HG03565 (cell line): ENCODE results near the gene LRRC40.
"Not testable (repeated sequence)": the region's sequence is repeated elsewhere in the genome, so short reads cannot be mapped to it uniquely, and the experiment has no call there.

Source experiments
- ATAC-seq: cut with Tn5 transposase; IDR thresholded peaks from one replicate; pipeline ENCODE4 v1.9.1; 2021; ENCODE audit warnings: mild to moderate bottlenecking, moderate library complexity; ENCODE audit not compliant: unreplicated experiment

LRRC40 gene

DNA sequence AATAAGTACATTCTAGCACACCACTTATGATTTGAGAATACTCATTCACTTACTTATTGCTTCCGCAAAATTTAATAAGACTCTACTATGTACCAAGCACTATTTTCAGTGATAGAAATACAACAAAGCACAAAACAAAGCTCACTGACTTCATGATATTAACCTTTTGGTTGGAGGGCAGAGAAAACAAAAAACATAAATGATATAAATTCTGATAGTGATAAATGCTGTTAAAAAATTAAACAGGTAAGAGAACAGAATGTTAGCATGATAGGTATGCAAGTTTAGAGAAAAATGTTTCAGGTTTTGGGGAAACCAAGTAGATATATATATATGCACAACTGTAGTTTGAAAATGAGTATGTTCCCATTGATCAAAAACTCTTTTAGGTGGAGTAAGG is 1.2 kb downstream of the LRRC40 start:
- ATAC-seq = no peak

DNA sequence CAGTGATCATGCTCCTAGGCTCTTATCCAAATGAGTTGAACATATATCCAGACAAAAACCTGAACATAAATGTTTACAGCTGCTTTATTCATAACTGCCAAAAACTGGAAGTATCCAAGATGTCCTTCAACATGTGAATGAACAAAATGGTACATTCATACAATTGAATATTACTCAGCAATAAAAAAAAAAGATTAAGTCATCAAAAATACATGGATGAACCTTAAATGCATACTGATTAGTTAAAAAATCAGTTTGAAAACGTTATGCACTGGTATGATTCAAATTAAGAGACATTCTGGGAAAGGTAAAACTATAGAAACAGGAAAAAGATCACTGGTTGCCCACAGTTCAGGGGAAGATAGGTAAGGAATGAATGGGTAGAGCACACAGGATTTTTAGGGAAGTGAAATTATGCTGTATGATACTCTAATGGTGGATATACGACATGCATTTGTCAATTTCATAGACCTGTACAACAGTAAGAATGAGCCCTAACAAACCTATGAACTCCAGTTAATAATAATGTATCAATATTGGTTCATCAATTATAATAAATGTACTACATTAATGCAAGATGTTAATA is 3.1 kb downstream of the LRRC40 start:
- ATAC-seq = no peak

DNA sequence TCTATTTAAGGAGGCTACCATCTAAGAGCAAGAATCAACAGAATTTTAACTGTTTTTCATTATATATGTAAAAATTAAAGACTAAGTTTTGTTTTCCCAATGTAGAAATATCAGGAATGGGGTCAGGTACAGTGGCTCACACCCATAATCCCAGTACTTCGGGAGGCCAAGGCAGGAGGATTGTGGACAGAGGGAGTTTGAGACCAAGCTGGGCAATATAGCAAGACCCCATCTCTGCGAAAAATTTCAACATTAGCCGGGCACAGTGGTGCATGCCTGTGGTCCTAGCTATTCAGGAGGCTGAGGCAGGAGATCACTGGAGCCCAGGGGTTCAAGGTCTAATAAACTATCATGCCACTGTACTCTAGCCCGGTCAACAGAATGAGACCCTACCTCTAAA is 5.3 kb downstream of the LRRC40 start:
- ATAC-seq = no peak

DNA sequence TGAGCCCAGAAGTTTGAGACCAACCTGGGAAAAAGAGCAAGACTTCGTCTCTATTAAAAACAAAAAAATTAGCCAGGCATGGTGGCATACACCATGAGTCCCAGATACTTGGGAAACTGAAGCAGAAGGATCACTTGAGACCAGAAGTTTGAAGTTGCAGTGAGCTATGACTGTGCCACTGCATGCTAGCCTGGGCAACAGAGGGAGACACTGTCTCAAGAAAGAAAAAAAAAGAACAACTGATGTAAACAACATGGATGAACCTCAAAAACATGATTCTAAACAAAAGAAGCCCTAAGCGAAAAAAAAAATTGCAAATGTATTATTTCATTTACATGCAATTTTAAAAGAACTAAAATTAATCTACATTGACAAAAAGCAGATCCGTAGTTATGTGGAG is 9.0 kb downstream of the LRRC40 start:
- no peak for ATAC-seq

DNA sequence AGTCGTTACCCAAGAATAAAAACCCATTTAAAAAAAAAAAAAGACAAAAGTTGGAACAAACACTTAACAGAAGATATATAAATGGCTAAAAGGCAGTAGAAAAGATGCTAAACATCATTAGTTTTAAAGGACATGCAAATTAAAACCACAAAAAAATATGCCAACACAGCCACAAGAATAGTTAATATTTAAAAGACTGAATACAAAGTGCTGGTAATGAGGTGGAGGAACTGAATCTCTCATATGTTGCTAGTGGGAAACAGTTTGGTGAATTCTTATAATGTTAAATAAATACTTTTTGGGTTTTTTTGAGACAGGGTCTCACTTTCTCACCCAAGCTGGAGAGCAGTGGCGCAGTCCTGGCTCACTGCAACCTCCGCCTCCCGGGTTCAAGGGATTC is 10.0 kb downstream of the LRRC40 start:
- ATAC-seq = no peak

DNA sequence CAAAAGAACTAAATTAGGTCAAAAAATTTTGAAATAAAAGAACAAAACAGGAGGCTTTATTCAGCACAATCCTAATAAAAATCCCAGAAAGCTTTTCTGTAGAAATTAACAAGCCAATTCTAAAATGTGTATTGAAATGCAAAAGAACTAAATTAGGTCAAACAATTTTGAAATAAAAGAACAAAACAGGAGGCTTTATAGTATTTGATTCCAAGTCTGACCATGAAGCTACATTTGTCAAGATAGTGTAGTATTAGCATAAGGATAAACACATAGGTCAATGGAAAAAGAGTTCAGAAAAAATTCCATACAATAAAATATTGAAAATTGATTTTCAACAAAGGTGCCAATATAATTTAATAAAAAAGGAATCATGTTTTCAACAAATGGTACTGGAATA is 10.8 kb downstream of the LRRC40 start:
- ATAC-seq = no peak

DNA sequence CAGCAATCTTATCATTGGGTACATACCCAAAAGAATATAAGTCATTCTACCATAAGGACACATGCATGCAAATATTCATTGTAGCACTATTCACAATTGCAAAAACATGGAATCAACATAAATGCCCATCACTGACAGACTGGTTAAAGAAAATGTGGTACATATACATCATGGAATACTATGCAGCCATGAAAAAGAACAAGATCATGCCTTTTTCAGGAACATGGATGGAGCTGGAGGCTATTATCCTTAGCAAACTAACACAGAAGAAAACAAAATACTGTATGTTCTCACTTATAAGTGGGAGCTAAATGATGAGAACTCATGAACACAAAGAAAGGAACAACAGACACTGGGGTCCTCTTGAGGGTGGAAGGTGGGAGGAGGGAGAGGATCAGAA is 12.9 kb downstream of the LRRC40 start:
- ATAC-seq = not testable (repeated sequence)

DNA sequence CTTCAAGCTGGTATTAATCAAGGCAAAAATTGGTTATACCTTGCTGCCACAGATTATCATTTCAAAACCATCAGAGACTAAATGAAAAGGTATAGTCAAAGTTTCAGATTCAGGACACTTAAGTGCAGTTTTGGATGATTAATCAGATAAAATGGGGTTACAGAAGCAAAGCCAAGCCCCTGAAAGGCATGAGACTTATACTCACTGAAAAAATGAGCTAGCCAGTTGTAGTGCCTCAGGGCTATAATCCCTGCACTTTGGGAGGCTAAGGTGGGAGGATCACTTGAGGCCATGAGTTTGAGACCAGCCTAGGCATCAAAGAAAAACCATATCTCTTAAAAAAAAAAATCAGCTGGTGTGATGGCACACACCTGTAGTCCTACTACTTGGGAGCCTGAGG is 15.2 kb downstream of the LRRC40 start:
- no peak for ATAC-seq

DNA sequence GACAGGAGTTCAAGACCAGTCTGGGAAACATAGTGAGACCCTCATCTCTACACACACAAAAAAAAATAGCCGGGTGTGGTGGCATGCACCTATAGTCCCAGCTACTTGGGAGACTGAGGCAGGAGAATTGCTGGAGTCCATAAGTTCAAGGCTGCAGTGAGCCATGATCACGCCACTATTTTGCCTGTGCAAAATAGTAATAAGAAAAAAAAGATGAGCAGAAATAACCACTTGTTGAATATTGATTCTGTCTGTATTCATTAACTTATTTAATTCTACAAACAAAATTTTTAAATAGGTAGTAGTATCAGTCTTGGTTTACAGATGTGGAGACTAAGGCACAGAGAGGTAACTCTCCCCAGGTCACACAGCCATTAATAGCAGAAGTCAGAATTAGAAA is 16.9 kb downstream of the LRRC40 start:
- no peak for ATAC-seq

DNA sequence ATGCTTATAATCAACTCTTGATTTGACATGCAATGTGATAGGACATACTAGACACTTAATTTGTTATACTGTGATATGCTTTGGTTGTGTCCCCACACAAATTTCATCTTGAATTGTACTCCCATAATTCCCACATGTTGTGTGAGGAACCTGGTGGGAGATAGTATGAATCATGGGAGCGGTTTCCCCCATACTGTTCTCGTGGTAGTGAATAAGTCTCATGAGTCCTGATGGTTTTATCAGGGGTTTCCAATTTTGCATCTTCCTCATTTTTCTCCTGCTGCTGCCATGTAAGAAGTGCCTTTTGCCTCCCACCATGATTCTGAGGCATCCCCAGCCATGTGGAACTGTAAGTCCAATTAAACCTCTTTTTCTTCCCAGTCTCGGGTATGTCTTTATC is 20.2 kb downstream of the LRRC40 start:
- not testable (repeated sequence) for ATAC-seq

DNA sequence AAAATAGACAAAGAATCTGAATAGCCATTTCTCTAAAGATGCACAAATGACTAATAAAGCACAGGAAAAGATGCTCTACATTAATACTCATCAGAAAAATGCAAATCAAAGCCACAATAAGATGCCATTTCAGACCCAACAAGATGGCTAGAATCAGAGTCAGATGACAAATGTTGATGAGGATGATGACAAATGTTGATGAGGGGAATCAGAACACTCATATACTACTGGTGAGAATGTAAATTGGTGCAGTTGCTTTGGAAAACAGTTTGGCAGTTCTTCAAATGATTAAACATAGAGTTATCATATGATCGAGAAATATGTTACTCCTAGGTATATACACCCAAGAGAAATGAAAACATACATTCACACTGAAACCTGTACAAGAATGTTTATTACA is 33.9 kb downstream of the LRRC40 start:
- ATAC-seq = no peak

DNA sequence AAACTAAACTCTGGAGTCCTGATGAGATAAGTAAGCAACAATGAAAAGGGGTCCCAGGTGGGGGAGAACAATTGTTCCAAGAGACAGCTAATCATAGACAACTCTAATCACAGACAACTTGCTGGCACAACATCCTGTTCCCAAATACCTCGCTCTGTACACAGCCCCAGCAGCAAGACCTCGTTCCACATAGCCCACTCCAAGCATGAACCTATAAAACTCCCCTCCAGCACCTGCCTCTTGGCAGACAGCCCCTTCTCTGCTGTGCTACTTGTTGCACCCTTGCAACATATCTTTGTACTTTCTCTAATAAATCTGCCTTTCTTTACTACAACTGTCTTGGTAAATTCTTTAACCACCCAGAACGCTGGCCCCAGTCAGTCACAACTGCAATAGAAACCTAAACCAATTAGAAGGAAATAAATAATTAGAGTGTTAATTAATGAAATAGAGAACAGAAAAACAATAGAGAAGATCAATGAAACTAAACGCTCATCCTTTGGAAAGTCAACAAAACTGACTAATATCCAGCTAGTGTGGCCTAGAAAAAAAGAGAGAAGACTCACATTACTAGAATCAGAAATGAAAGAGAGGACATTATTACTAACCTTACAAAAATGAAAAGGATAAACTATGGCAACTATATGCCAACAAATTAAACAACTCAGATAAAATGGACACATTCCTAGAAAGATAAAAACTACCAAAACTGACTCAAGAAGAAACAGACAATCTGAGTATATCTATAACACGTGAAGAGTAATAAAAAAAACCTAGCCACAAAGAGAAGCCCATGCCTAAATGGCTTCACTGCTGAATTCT is 36.1 kb downstream of the LRRC40 start:
- ATAC-seq = no peak

DNA sequence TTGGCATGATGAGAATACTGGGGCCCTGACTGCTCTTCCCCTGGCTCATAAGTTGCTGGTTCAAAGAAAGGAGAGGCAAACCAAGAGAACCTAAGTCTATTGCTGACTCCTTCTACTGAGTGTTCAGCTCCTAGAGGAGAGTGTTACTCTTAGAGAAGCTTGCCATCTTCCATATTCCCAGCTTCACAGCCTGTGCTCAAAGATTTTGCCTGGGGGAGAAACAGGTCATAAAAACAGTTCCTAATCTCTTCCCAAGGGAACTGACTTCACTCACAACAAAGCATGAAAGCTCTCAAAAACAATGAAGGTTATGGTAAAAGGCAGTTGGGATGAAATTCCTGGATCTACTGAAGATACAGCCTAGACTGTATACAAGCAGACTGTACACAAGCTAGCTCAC is 37.1 kb downstream of the LRRC40 start:
- no peak for ATAC-seq

DNA sequence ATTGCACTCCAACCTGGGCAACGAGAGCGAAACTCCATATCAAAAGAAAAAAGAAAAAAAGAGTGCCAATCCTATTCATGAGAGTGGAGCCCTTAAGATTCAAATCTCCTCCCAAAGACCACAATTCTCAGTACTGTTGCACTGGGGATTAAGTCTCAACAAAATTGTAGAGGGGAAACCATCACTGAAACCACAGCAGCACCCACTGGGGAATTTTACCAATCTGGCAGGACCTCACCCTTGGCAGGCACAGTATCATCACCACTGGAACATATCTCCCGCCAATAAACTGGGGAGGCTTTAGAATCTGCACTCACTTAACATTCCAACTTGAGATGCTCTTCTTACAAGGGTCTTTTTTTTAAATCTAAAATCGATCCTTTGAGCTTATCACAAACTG is 41.0 kb downstream of the LRRC40 start:
- ATAC-seq = no peak

DNA sequence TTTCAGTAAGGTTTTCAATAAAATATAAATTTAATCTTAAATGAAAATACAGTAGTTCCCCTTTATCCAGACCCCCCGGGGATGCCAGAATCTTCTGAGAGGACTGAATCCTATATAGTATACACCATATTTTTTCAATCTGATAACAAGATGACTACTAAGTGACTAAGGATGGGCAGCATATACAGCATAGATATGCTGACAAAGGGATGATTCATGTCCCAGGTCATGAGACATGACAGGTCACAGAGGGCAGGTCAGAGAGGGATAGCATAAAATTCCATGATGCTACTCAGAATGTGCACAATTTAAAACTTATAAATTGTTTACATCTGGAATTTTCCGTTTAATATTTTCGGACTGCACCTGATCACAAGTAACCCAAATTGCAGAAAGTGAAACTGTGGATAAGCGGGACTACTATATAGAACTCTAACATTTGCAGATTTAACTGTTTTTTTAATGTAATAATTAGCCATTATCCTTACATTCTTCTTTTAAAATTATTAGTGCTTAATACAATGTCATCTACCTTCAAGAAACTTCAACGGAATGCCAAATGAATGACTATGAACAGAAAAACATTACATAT is 48.8 kb downstream of the LRRC40 start:
- ATAC-seq = no peak

DNA sequence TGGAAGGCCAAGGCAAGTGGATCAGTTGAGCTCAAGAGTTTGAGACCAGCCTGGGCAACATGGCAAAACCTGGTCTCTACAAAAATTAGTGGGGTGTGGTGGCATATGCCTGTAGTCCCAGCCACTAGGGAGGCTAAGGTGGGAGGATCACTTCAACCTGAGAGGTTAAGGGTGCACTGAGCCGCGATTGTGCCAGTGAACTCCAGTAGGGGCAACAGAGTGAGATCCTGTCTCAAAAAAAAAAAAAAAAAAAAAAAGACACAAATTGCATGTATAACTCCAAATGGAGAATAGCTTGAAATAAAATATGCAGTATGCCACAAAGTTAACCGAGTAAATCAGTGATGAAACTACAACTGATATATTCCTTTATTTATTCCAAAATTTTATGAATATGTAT is 51.6 kb downstream of the LRRC40 start:
- no peak for ATAC-seq

DNA sequence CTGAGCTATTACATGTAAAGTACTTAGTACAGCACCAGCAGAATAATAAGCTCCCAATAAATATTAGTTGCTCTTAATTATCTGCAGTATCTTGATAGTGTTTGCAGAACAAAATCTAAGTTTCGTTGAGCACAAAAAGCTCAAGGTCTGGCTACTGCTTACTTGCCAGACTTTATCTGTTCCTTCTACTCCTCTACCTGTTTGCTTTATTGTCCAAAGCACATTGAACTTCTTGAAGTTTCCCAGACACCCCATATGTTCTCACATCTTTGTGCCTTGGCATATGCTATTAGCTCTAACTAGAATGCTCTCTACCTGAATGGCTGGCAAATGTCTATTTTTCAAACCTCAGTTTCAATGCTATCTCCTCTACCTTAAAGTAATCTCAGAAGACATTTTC is 54.9 kb downstream of the LRRC40 start:
- no peak for ATAC-seq

DNA sequence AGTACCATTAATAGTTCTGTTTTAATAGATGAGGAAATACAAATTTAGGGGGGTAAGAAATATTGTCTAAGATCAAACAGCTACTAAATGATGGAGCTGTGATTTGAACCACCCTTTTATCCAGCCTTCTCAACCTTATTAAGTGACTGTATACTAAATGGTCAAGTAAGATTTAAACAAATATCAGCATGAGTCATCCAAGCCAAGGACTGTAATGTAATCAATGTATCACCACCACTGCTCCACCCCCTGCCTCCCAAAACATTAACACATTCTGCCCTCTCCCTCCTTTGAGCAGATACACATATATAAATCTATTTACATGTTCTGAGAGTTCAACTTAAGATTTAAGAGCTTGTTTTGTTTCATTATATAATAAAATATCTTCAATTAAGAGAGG is 58.9 kb downstream of the LRRC40 start:
- no peak for ATAC-seq

DNA sequence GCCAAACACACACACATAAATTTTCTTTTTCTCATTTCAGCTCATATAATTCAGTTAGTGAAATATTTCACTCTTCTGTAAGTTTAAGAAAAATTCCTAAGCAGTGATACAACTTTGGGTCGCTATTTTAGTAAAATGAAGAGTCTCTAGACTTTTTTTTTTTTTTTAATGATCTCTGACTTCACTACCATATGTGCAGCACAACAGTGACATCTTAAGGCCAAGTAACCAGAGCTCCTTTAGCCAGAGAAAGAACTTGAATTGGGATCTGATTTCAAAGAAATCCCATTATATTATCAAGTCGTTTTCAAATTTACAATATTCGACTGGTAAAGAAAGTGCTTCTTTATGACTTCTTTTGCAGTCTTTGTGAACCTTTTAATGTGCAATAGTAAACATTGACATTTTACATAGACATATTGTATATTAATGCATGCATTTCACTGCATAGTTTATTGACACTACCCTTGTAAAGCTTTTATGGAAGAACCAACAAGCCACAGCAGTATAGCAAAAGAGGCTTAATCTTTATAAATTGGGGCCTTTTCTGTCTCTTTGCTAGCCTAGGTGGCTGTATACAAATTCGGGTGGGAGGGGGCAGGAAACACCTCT is 62.2 kb downstream of the LRRC40 start:
- no peak for ATAC-seq

DNA sequence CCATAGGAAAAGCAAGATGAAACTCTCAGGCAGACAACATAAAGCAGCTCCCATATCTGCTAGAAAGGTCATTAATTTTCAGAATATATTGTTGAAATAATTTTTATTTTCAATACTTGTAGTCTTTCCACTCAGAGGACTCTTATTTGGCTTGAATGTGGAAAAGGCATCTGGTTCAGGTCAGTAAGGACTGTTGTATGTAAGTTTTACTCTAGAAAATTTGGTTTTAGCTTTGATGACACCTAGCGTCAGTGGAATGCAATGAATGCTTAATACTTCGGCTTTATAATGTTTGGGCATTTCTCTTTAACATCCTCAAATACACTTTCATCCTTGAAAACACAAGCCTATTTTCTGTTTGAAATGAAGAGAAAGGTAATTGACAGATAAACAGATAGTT is 63.3 kb downstream of the LRRC40 start:
- no peak for ATAC-seq

DNA sequence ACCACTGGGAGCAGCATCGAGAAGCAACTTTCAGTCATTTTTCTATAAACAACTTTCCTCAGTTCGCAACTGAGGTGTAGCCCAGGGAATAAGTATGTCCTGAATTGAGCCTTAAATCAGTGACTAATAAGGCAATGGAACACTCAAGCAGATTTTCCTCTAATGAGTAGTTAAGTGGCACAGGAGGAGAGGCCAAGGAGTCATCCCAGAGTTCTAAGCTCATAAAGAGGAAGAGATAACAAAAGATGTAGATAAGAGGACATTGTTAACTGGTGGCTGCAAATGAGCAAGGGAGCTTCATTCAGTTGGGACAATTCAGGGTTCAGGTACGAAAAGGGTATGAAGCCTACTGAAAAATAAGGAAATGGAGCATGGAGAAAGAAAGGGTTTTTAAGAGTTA is 64.5 kb downstream of the LRRC40 start:
- no peak for ATAC-seq

DNA sequence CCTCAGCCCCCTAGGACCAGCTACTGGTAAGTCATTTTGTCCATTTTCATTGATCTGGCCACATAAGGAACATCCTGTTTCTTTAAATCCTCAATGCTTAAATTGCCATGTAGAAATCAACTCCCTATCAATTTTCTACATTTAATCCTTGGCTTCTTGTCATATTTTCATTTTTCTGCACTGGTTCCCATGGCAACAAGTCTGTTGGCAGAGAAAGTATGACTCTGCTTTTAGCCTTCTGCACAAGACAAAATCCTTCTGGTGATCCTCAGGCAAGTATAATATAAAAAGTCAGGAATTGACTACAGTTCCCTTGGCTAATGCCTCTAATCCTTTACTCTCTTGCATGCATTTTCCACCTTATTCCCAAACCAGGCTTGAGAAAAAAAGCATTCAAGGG is 65.0 kb downstream of the LRRC40 start:
- no peak for ATAC-seq
